NCI-H2029 treated with DMSO at 0.1 percent for 48 hours (cell line): ENCODE data around the gene ZNF565.
"Not testable (repeated sequence)": the region's sequence is repeated elsewhere in the genome, so short reads cannot be mapped to it uniquely, and the experiment has no call there.

Source experiments
- DNase-seq: peaks from one replicate; lab custom pipeline; 2025; lab: John Stamatoyannopoulos, UW

ZNF565 gene

GRCh38 chr19:36214386-36215275 is at the start of gene ZNF565, which contains the start of gene ZNF146:
TSS of gene ZNF565 (minus strand) at chr19:36214665. CDS start at chr19:36201985, 12,680 bp downstream.
TSS of gene ZNF146 (plus strand) at chr19:36215106. CDS start at chr19:36236441, 21,335 bp downstream.
- DNase-seq, result peak; percentile 99

- DNase-seq, result no peak
Measured at GRCh38 chr19:36259211-36259610, 44.7 kb upstream of the ZNF565 start.

GRCh38 chr19:36258028-36258875 is 43.8 kb upstream of the ZNF565 start:
- no peak for DNase-seq

- no peak for DNase-seq
Measured at GRCh38 chr19:36257520-36257876, 43.0 kb upstream of the ZNF565 start.

- DNase-seq, result no peak
Measured at GRCh38 chr19:36256853-36257519, 42.5 kb upstream of the ZNF565 start.

GRCh38 chr19:36256064-36256463 is 41.6 kb upstream of the ZNF565 start:
- no peak for DNase-seq

GRCh38 chr19:36255316-36255715 is 40.9 kb upstream of the ZNF565 start:
- no peak for DNase-seq

- no peak for DNase-seq
Measured at GRCh38 chr19:36254848-36255247, 40.4 kb upstream of the ZNF565 start.

GRCh38 chr19:36252047-36252446 is 37.6 kb upstream of the ZNF565 start:
- DNase-seq, result no peak

GRCh38 chr19:36246006-36246481 is 31.6 kb upstream of the ZNF565 start:
- no peak for DNase-seq

- no peak for DNase-seq
Measured at GRCh38 chr19:36245210-36246005, 30.9 kb upstream of the ZNF565 start.

- DNase-seq, result no peak
Measured at GRCh38 chr19:36244066-36244465, 29.6 kb upstream of the ZNF565 start.

GRCh38 chr19:36236946-36237310 is 22.5 kb upstream of the ZNF565 start:
- no peak for DNase-seq

GRCh38 chr19:36236304-36236945 is 22.0 kb upstream of the ZNF565 start:
- no peak for DNase-seq

GRCh38 chr19:36233626-36234025 is 19.2 kb upstream of the ZNF565 start:
- not testable (repeated sequence) for DNase-seq

GRCh38 chr19:36225219-36225892 is 10.9 kb upstream of the ZNF565 start:
- no peak for DNase-seq

- DNase-seq, result no peak
Measured at GRCh38 chr19:36222503-36222902, 8.0 kb upstream of the ZNF565 start.

- no peak for DNase-seq
Measured at GRCh38 chr19:36221474-36221873, 7.0 kb upstream of the ZNF565 start.

GRCh38 chr19:36215276-36216123 is 1.0 kb upstream of the ZNF565 start:
- DNase-seq, result peak; percentile 49
